PFSK-1 (cell line): Measurements from ENCODE around the gene CENPS.

ENCODE experiments used
- POLR2AphosphoS5 ChIP-seq: IDR thresholded peaks from 2 replicates; pipeline ENCODE4 v1.6.1; 2012; ENCODE audit warnings: low read depth, mild to moderate bottlenecking, control low read depth, low read length, moderate library complexity
- REST ChIP-seq, 2 experiments: IDR thresholded peaks; 2 replicates each; pipeline versions ENCODE4 v1.6.1 to v1.8.0; 2011 to 2012; ENCODE audit warnings: low read depth in 2 of 2, low read length in 2 of 2, control low read depth in 1 of 2, inconsistent platforms in 1 of 2, mild to moderate bottlenecking in 1 of 2, moderate library complexity in 1 of 2; ENCODE audit not compliant: insufficient read depth in 1 of 2
- TAF1 ChIP-seq: IDR thresholded peaks from 2 replicates; pipeline ENCODE4 v1.6.1; 2012; ENCODE audit warnings: low read length, control low read depth, borderline replicate concordance; ENCODE audit not compliant: insufficient read depth

- TF ChIP-seq REST (IDR thresholded peaks at IDR 0.05; ENCODE audit: insufficient read depth in 1 of 2, low read depth in 2 of 2, low read length in 2 of 2): no peak
- TF ChIP-seq TAF1: no peak
- no peak for TF ChIP-seq POLR2AphosphoS5
These were observed 14.7 kb downstream of the CENPS start for GRCh38 chr1:10444795-10445397.
